Endothelial cell of umbilical vein (primary cell): ENCODE data around the gene BAZ1A. TPM values are rescaled to one million over a fixed set of nuclear protein-coding genes. Genes with fewer than 3 reads are reported as not detected.

Experiments used
- BruUV-seq: library from RNA; stranded (reverse); fragments of 400-500 nt; replicated peaks from 2 replicates; lab custom pipeline; 2021; lab: Mats Ljungman, UMichigan
- CTCF ChIA-PET: fragments of 300-600, 350-600 bp; sonication (Branson Sonifier 250); formaldehyde crosslinking; loops from one replicate; lab custom pipeline; 2021; ENCODE audit warnings: antibody characterized with exemption, inconsistent platforms; lab: Charles Lee
- POLR2A ChIA-PET: fragments of 300-600, 350-600 bp; sonication (Branson Sonifier 250); formaldehyde crosslinking; loops from one replicate; lab custom pipeline; 2021; ENCODE audit warnings: antibody characterized with exemption, inconsistent platforms; lab: Charles Lee
- DNase-seq: peaks from one replicate; pipeline ENCODE4 v3.0.0-alpha.2; 2011; ENCODE audit warnings: low read depth, low spot score
- FAIRE-seq: peaks from 2 replicates; lab custom pipeline; 2011; peaks lifted over from hg19 to GRCh38; lab: Jason Lieb, UNC
- H2AFZ ChIP-seq: 2 replicates; pipeline ENCODE4 v1.6.0; 2012; ENCODE audit warnings: low read depth, low read length, control low read depth, inconsistent platforms
- H3K27ac ChIP-seq: 2 replicates; pipeline ENCODE4 v1.5.1; 2011; ENCODE audit warnings: low read depth, mild to moderate bottlenecking, control low read depth, low read length, moderate library complexity; ENCODE audit not compliant: insufficient read depth
- H3K27me3 ChIP-seq, 2 experiments: 2 replicates each; pipeline versions ENCODE4 v1.6.0 to v1.6.1; 2011; ENCODE audit warnings: low read length in 2 of 2, mixed read lengths in 1 of 2; ENCODE audit not compliant: control insufficient read depth in 2 of 2, insufficient read depth in 2 of 2
- H3K36me3 ChIP-seq, 2 experiments: 2 replicates in 1 of 2; 3 replicates in 1 of 2; pipeline ENCODE4 v1.5.1; 2011; ENCODE audit warnings: low read length in 2 of 2, mild to moderate bottlenecking in 1 of 2, moderate library complexity in 1 of 2; ENCODE audit not compliant: control insufficient read depth in 2 of 2, insufficient read depth in 2 of 2; ENCODE audit errors: extremely low read depth in 1 of 2
- H3K4me1 ChIP-seq: 3 replicates; pipeline ENCODE4 v1.5.1; 2011; ENCODE audit warnings: mild to moderate bottlenecking, low read length; ENCODE audit not compliant: control insufficient read depth, insufficient read depth; ENCODE audit errors: extremely low read depth
- H3K4me2 ChIP-seq: 2 replicates; pipeline ENCODE4 v1.6.1; 2011; ENCODE audit warnings: low read length, control low read depth, mixed read lengths; ENCODE audit not compliant: insufficient read depth
- H3K4me3 ChIP-seq, 3 experiments: fragments of 200-600 bp in 1 of 3; sonication (generic), shearing (Covaris generic) in 1 of 3; replicated peaks in 1 of 3; 2 replicates each; pipeline ENCODE4 v1.5.1; 2011 to 2016; ENCODE audit warnings: control low read depth in 3 of 3, low read length in 3 of 3, mild to moderate bottlenecking in 2 of 3, inconsistent platforms in 1 of 3, low read depth in 1 of 3, moderate library complexity in 1 of 3; ENCODE audit not compliant: insufficient read depth in 1 of 3
- H3K79me2 ChIP-seq: 2 replicates; pipeline ENCODE4 v1.6.0; 2012; ENCODE audit warnings: low read length, inconsistent platforms; ENCODE audit not compliant: control insufficient read depth, insufficient read depth
- H3K9ac ChIP-seq: replicated peaks from 2 replicates; pipeline ENCODE3; 2011; ENCODE audit warnings: low read length, control low read depth; ENCODE audit not compliant: insufficient read depth; ENCODE audit errors: extremely low read depth
- H3K9me1 ChIP-seq: replicated peaks from 3 replicates; pipeline ENCODE4 v1.6.0; 2011; ENCODE audit warnings: mild to moderate bottlenecking, low read length; ENCODE audit not compliant: control insufficient read depth, insufficient read depth; ENCODE audit errors: extremely low read depth
- H3K9me3 ChIP-seq: replicated peaks from 2 replicates; pipeline ENCODE4 v1.5.1; 2012; ENCODE audit warnings: low read length, inconsistent platforms; ENCODE audit not compliant: control insufficient read depth, insufficient read depth
- H4K20me1 ChIP-seq: replicated peaks from 2 replicates; pipeline ENCODE3; 2011; ENCODE audit warnings: mild to moderate bottlenecking, low read length; ENCODE audit not compliant: control insufficient read depth, insufficient read depth; ENCODE audit errors: extremely low read depth
- CTCF ChIP-seq, 2 donors: IDR thresholded peaks; 1 replicate in 1 of 2; 2 replicates in 1 of 2; pipeline ENCODE4 v1.5.1; 2011; ENCODE audit warnings: low read length in 2 of 2, mild to moderate bottlenecking in 2 of 2, moderate library complexity in 2 of 2, control low read depth in 1 of 2, inconsistent platforms in 1 of 2, low read depth in 1 of 2; ENCODE audit not compliant: insufficient read depth in 1 of 2; ENCODE audit errors: extremely low read depth in 1 of 2
- EZH2 ChIP-seq: IDR thresholded peaks from 2 replicates; pipeline ENCODE4 v1.6.1; 2012; ENCODE audit warnings: borderline replicate concordance, low read depth, mild to moderate bottlenecking, moderate library complexity, low read length, inconsistent platforms; ENCODE audit not compliant: severe bottlenecking
- FOS ChIP-seq: IDR thresholded peaks from 2 replicates; pipeline ENCODE4 v1.6.1; 2011; ENCODE audit warnings: mild to moderate bottlenecking, low read length, moderate library complexity, borderline replicate concordance; ENCODE audit not compliant: insufficient read depth
- GATA2 ChIP-seq: IDR thresholded peaks from 2 replicates; pipeline ENCODE4 v1.7.0; 2011; ENCODE audit warnings: low read depth, mild to moderate bottlenecking, moderate library complexity, mixed read lengths, low read length; ENCODE audit not compliant: insufficient read length, insufficient read depth
- JUN ChIP-seq: IDR thresholded peaks from 2 replicates; pipeline ENCODE4 v1.6.1; 2011; ENCODE audit warnings: borderline replicate concordance, low read depth; ENCODE audit not compliant: insufficient read length, insufficient read depth
- MYC ChIP-seq: IDR thresholded peaks from one replicate; pipeline ENCODE4 v1.6.1; 2011; ENCODE audit warnings: mild to moderate bottlenecking, low read depth, low read length
- POLR2A ChIP-seq: IDR thresholded peaks from 2 replicates; pipeline ENCODE4 v1.6.1; 2012; ENCODE audit warnings: low read depth, mild to moderate bottlenecking, control low read depth, low read length
- POLR2AphosphoS5 ChIP-seq: IDR thresholded peaks from 2 replicates; pipeline ENCODE4 v1.6.1; 2012; ENCODE audit warnings: low read depth, mild to moderate bottlenecking, control low read depth, low read length, moderate library complexity; ENCODE audit not compliant: insufficient read depth
- dilution Hi-C: fragments of 300-500 bp; cut with MboI; formaldehyde crosslinking; loops from one replicate; pipeline ENCODE4 v1.15.0; 2019; ENCODE audit warnings: low sequenced_read_pairs; ENCODE audit not compliant: extremely low pct_ligation_motif_present
- intact Hi-C: fragments of 100-400 bp; cut with micrococcal nuclease; formaldehyde crosslinking; loops from one replicate; pipeline ENCODE4 v1.10.0; 2022
- polyA plus RNA-seq, 4 experiments: library from polyadenylated mRNA; depleted of rRNA in 3 of 4; stranded (reverse) in 3 of 4; unstranded in 1 of 4; fragments of >200 nt; gene quantifications; 2 replicates each; pipeline versions ENCODE4 v1.2.1 to v1.2.3, GENCODE V29; 2011 to 2012; ENCODE audit warnings: missing spikeins in 1 of 4
- total RNA-seq: library from RNA; stranded (reverse); gene quantifications from 2 replicates; pipeline ENCODE4 v1.2.3, GENCODE V29; 2021
- TF ChIP-seq, protein P1 (sequence below): IDR thresholded peaks from 2 replicates; pipeline ENCODE4 v1.6.1; 2011; ENCODE audit not compliant: insufficient read depth, insufficient read length

BAZ1A gene
- total and polyA plus RNA-seq, 2 donors (not counting 3 experiments of a cell fraction or from before 2014, with no cell fraction given) = 15.2 to 52.1 TPM

DNA sequence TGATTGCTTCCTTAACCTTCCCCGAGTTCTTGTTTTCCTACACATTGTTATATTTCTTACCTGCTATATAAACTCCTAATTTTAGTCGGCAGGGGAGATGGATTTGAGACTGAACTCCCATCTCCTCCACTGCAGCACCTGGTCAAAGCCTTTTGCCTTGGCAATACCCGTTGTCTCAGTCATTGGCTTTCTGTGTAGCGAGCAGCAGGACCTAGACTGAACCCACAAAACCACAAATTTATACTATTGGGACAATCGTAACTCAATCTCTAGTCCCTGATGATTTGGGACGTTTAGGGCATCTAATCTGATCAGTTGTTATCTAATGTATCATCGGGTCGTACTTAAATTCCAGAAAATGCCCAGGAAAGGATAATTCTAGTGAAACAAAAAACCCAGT lies 37.8 kb upstream of the BAZ1A start:
- intact Hi-C loops (no loop called here), dilution Hi-C loops (no loop called here)
- Histone ChIP-seq H2AFZ (no peak overlapping the region), H3K4me3 (no peak overlapping the region), H3K27me3 (no peaks in the 10 kb centered on the region), H3K9ac (no peak overlapping the region), H3K4me2 (no peak overlapping the region), H3K9me1 (no peaks in the 10 kb centered on the region), H3K9me3 (no peaks in the 10 kb centered on the region), H3K79me2 (no peaks in the 10 kb centered on the region), H3K4me1 (peaks cover 2% of the 10 kb centered on the region), H3K27ac (no peak overlapping the region), H4K20me1 (no peaks in the 10 kb centered on the region), H3K36me3 (no peaks in the 10 kb centered on the region)
- POLR2A ChIA-PET = interaction anchor here (0.5 kb wide), 1 partner anchor 36 kb away, joined by 4 read pairs; no protein-coding TSS in a partner anchor
- no TSS peak for BruUV-seq
- no peak for TF ChIP-seq FOS
- TF ChIP-seq JUN = no peak
- no peak for TF ChIP-seq GATA2
- no peak for TF ChIP-seq CTCF (IDR thresholded peaks at IDR 0.05; ENCODE audit: extremely low read depth in 1 of 2, insufficient read depth in 1 of 2, low read depth in 1 of 2, low read length in 2 of 2)
- TF ChIP-seq MYC = no peak
- TF ChIP-seq POLR2AphosphoS5 = no peak
- TF ChIP-seq EZH2 = no peak
- TF ChIP-seq, protein P1, sequence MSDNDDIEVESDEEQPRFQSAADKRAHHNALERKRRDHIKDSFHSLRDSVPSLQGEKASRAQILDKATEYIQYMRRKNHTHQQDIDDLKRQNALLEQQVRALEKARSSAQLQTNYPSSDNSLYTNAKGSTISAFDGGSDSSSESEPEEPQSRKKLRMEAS = no peak
- TF ChIP-seq POLR2A = no peak
- CTCF ChIA-PET = no interaction called here
- FAIRE-seq = no peak
- no peak for DNase-seq
